ENCODE data around the gene COMT. TPM values are rescaled to one million over a fixed set of nuclear protein-coding genes. Genes with fewer than 3 reads are reported as not detected.

COMT gene
- total RNA-seq: 236 and 328 TPM in 2 replicates

GRCh38 chr22:19941365-19942082 is at the start of gene COMT, which contains the start of gene TXNRD2:
Gene COMT (plus strand): TSS chr22:19941772. CDS start chr22:19962527, 20,755 bp downstream.
Gene TXNRD2 (minus strand): TSS chr22:19941818. CDS start chr22:19941803, 15 bp downstream.

DNA sequence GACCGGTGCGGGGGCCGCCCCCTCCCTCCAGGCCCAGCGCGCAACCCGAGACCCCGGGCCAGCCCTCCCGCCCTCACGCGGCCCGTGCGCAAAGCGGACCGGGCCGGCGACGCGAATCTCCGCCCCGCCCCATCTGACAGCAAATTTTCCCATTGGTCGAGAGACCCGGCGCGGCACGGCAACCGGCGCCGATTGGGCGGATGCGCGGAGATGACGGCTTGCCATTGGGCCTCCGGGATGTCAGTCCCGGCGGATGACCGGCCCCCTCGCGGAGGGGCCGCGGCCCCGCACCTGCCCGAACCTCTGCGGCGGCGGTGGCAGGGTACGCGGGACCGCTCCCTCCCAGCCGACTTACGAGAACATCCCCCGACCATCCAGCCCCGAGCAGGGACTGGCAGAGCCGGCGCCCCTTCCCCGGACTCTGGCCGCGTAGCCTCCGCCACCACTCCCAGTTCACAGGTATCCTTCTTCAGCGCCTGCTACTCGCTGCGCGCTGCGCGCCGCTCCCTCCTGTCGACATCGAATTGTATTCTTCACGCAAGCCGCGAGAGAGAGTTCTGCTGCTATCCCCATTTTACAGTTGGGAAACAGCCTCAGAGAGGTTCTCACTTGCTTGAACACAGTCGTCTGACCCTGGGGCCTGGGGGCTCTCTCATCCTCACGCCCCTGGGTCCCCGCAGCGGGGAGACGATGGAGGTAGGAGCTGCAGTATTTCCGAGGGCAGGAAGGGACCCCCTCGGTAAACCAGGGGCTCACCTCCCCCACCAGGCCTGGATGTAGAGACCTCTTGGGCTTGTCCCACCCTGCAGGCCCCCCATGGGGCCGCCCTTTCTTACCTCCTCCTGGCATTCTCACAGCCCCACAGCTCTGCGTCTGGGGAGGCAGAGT is 75.4 kb downstream of the COMT start, which contains the start of gene ARVCF:
Gene ARVCF (minus strand): TSS at position 90 of the 888 bp plus-strand sequence. CDS start 26,029 bp downstream, outside the sequence.

Other genes starting within 250 kb of the COMT start
- 23.6 and 30.8 TPM in 2 replicates for gene SEPTIN5, start 227.3 kb upstream of the COMT start, total RNA-seq
- 8.9 and 13.4 TPM in 2 replicates for gene GP1BB, start 218.2 kb upstream of the COMT start, total RNA-seq
- gene TBX1, start 181.0 kb upstream of the COMT start, total RNA-seq: 0.09 TPM in 1 of 2 replicates, not detected in the other
- gene GNB1L, start 86.9 kb upstream of the COMT start, total RNA-seq: 6.6 and 7.2 TPM in 2 replicates
- 9.0 and 10.7 TPM in 2 replicates for gene RTL10, start 86.9 kb upstream of the COMT start, total RNA-seq
- gene TXNRD2, start within 50 bp of the COMT start, total RNA-seq: 6.7 and 15.3 TPM in 2 replicates
- 14.5 and 18.3 TPM in 2 replicates for gene ARVCF, start 75.1 kb downstream of the COMT start, total RNA-seq
- 22.4 and 34.1 TPM in 2 replicates for gene TANGO2, start 79.3 kb downstream of the COMT start, total RNA-seq
- gene DGCR8, start 138.5 kb downstream of the COMT start, total RNA-seq: 13.8 and 18.0 TPM in 2 replicates
- gene RANBP1, start 174.3 kb downstream of the COMT start, total RNA-seq: 233 and 302 TPM in 2 replicates
- gene TRMT2A, start 175.5 kb downstream of the COMT start, total RNA-seq: 26.6 and 39.4 TPM in 2 replicates
- gene ZDHHC8, start 190.0 kb downstream of the COMT start, total RNA-seq: 22.9 and 28.9 TPM in 2 replicates
- gene CCDC188, start 209.3 kb downstream of the COMT start, total RNA-seq: 0.17 TPM in 1 of 2 replicates, not detected in the other